HG03135 (cell line): ENCODE results near the gene ZNF26.
"Not testable (repeated sequence)": the region's sequence is repeated elsewhere in the genome, so short reads cannot be mapped to it uniquely, and the experiment has no call there.

Experiments
- ATAC-seq: cut with Tn5 transposase; IDR thresholded peaks from one replicate; pipeline ENCODE4 v1.9.1; 2021; ENCODE audit warnings: mild to moderate bottlenecking, moderate library complexity; ENCODE audit not compliant: unreplicated experiment

Gene ZNF26, protein sequence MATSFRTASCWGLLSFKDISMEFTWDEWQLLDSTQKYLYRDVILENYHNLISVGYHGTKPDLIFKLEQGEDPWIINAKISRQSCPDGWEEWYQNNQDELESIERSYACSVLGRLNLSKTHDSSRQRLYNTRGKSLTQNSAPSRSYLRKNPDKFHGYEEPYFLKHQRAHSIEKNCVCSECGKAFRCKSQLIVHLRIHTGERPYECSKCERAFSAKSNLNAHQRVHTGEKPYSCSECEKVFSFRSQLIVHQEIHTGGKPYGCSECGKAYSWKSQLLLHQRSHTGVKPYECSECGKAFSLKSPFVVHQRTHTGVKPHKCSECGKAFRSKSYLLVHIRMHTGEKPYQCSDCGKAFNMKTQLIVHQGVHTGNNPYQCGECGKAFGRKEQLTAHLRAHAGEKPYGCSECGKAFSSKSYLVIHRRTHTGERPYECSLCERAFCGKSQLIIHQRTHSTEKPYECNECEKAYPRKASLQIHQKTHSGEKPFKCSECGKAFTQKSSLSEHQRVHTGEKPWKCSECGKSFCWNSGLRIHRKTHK

DNA sequence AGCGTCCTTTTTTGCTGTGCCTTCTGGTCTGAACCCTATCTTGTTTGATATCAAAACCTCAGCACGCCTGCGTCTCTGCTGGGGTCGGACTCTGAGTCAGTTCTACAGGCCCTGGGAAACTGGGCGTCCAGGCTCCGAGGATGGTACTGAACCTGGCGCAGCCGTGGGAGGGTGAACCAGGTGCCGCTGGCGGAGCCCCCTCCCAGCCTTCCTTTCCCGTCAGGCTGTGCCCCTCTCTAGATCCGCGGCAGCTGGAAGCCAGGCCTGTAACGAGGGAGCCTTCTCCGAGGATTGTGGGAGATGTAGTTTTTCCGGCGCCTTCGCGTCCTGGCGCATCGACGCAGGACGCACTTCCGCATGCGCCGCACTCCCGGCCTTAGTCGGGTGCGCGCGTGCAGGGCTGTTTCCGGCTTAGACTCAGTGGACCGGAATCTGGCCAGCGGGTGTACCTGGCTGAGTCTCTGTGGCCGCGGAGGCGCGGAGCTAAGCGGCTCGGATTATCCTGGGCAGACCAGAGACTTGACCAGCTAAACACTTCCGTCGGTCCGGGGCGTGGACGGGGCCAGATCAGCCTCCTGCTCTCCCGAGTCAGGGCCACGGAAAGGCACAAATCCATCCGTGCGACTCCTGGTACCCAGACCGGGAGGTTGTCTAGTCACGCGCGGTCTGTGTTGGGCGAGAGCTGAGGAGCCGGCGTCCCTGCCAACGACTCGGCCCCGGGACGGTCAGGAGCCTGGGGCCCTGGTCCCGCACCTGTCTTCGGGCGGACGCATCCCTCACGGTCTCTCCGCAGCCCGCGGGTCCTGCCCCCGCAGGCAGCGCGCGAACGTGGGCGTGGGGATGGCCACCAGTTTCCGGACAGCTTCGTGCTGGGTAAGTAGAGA, at the start of gene ZNF26:
ZNF26 (plus strand) TSS at position 367 of the 884 bp plus-strand sequence; CDS start at position 841, 474 bp downstream.
- peak; percentile 94 for ATAC-seq

DNA sequence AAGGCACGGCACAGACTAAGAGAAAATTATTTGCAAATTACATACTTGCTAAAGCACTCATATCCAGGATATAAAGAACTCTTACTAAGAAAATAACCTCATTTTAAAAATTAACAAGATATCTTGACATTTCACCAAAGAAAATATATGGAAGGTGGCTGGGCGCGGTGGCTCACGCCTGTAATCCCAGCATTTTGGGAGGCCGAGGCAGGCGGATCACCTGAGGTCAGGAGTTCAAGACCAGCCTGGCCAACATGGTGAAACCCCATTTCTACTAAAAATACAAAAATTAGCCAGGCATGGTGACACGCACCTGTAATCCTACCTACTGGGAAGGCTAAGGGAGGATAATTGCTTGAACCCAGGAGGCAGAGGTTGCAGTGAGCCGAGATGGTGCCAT, 49.2 kb upstream of the ZNF26 start:
- ATAC-seq, result not testable (repeated sequence)

DNA sequence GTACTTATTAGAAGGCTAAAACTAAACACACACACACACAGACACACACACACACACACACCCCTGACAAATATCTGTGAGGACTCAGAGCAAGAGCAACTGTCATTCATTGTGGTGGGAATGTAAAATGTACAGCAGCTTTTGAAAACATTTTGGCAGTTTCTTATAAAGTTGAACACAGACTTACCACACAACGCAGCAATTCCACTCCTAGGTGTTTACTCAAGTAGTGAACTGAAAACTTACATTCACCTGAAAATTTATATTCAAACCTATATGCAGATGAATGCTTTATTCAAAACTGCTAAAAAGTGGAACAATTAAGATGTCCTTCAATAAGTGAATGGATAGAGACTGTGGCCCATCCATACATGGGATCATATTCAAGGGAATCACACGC, 48.7 kb upstream of the ZNF26 start:
- ATAC-seq, result no peak

DNA sequence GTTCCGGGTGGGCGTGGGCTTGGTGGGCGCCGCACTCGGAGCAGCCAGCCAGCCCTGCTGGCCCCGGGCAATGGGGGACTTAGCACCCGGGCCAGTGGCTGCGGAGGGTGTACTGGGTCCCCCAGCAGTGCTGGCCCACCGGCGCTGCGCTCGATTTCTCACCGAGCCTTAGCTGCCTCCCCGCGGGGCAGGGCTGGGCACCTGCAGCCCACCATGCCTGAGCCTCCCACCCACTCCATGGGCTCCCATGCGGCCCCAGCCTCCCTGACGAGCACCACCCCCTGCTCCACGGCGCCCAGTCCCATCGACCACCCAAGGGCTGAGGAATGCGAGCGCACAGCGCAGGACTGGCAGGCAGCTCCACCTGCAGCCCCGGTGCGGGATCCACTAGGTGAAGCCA, 47.4 kb upstream of the ZNF26 start:
- not testable (repeated sequence) for ATAC-seq

DNA sequence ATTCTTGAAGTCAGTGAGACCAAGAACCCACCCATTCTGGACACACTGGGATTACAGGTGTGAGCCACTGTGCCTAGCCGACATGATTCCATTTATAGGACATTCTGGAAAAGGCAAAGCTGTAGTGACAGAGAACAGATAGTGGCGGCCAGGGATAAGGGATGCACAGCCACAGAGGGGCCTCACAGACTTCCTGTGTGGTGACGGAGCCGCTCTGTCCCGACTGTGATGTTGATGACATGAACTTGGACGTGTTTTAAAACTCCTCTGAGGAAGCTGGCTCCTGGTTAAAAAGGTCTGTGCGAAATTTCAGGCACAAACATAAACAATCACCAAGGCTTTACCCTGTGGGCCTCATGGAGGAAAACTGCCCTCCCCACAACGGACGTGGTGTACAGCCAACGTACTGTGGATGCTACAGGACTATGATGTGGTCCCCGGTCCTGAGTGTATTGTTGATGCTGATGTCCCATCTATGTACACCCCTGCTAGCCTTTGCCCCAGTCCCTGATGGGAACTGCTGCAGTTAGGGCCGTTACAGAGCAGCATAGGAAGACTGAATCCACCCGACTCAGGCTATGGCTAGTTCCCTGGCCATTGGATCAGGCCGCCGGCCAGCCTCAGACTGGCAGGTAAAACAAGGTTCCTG, 46.0 kb upstream of the ZNF26 start:
- ATAC-seq, result no peak

DNA sequence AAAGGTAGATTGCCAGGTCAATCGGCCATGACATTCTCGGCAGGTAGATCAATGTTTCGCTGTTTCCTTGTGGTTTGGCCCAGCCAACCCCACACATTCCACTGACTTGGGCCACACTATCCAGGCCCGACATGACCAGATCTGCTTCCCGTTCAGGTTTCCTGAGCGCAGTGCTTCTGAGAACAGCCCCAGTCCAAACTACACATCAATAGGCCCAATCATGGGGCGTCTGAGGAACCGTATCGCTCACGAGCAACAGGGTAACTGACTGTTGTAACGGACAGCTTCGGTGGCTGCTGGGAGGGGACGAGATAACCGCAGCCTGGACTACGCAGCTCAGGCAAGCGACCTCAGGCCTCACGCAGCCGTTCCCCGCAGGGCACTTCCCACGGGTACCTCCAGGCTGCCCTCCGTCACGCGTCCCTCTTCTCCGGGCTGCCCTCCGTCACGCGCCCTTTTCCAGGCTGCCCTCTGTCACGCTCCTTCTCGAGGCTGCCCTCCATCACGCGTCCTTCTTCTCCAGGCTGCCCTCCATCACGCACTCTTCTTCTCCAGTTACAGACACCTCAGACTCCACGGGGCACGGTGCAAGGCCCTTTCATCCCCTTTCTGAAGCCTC, 44.7 kb upstream of the ZNF26 start:
- no peak for ATAC-seq

DNA sequence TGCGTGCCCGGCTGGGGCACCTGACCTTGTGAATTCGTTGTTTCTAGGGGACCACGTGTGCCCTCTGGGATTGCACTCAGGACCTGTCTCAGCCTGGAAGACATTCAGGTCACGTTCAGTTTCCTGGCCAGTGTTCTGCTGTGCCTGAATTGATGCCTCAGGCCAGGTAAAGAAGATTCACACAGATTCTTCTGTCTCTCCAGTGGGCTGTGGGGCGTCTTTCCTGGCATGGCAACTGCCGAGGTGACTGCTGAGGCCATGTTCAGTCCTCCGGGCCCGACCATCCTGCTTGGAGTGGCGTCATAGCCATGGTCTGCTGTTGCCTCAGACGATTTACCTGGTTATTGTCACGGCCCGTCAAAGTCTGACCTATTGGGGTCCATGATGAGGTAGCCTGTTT, 43.6 kb upstream of the ZNF26 start:
- no peak for ATAC-seq

DNA sequence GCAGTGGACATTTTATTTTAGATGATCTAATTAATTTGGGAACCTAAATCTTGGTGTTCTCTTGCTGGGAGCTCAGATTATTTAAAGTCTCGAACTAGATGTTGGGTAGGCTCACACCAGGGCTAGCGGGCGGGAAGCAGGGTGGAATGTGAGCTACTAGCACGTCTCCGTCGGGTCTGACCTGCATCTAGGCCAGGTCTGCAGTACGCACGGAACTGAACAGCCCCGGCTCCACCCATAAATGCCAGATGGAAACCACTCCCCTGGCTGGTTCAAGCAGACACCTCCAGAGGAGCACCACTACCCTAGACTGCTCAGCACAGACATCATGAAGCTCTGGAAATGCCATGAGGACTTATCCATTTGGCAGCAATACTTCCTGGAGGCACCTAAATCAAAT, 40.4 kb upstream of the ZNF26 start:
- ATAC-seq, result no peak

DNA sequence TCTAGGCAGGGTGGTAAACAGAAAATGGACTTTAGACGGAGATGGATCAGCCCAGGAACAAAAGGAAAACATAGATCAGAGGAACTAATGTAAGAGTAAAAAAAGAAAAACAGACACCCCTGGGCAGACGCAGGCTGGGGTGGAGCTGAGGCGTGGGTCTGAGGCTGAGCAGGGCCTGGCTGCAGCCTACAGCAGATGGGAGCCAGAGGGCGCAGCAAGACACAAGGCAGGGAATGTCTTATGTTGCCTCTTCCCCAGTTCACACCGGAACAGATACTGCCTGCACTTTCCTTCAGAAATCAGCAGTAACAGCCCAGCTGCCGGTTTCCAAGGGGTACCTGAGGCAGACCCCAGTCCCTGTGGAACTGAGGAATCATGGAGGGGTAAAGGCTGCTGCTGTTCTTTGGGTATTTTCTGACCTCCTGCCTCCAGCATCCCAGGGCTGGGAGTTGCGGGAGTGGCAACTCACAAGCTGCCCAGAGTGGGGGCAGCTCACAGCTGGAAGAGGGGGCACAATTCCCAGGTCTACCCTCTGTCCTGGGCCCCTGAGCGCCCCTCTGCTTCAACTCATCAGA, 39.8 kb upstream of the ZNF26 start:
- no peak for ATAC-seq

DNA sequence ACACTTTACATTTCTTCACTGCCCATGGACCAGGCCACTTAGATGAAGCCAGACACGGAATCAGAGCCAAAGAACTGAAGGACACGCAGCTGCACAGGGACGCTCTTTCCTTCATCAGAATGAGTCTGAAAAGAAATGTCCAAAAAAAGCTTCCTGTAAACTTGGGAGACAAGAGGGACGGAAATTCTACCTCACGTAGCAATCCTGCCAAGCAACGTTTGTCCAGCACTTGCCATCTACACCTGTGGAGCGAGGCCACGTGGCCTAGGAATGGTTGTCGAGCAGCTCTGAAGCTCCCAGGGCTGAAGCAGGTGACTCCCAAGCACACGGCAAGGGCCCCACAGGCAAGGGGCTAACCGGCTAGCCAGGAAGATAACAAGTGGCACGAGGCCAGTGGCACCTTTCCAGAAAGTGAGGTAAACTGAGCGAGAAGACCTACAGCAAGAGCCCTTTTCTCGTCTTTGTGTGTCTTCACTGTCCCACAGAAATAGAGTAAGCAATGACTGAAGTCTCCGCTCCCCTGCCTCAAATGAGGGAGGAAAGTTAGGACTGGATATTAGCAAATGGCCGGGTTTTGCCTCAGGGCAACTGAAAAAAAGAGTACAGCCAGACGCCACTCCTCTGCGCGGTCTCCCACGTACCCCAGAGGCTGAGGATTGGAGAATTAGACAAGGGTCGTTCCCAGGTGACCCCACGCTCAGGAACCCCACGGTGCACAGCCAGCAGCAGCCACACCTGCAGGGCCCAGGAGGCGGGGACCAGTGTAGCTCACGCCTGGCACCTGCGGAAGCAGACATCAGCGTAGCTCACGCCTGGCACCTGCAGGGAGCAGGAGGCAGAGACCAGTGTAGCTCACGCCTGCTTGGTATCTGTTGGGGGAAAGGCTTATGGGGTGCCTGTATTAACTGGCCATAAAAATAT, 37.8 kb upstream of the ZNF26 start:
- no peak for ATAC-seq

DNA sequence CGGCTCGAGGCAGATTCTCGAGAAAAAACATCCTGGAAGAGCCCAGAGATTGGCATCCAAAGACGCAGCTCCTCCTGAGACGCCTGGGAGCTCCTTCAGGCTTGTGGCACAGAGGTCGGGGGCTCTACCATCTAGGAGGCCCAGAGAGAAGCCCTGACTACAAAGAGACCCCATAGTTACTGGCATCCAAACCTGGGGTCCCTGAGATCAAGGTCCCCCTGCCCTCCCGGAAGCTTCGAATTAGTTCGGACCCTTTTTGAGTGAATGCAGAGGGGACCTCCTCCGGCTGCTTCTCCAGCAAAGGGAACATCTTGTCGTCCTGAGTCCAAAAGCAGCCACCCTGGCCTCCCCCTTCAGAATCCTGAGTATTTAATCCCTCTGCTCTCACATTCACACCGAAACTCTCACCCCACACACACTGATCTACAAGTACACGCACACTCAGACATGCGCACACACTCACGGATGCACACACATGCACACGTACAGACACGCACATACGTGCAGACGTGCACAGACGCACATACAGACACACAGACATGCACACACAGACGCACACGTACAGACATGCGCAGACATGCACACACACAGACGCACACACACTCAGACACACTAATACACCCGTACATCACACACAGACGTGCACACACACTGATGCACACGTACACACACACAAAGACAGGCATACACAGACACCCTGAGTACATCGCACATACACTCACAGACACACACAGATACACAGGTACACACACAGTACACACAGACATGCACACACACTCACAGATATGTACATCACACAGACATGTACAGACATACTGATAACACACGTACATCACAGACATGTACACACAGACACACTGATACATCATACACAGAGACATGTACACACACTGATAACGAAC, 36.0 kb upstream of the ZNF26 start:
- no peak for ATAC-seq

DNA sequence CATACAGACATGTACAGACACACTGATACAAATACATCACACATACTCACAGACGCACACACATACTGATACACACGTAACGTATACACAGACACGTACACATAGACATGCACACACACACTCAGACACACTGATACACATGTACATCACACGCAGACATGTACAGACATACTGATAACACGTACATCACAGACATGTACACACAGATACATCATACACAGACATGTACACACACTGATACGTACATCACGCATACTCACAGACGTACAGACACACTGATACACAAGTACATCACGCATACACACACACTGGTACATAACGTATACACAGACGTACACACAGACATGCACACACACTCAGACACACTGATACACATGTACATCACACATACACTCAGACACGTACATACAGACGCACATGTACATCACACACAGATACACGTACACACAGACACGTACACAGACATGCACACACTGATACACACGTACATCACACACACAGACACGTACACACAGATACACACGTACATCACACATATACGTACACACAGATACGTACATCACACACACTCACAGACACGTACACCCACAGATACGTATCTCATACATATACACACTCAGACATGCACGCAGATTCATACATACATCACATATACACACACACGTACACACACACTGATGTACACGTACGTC, 35.2 kb upstream of the ZNF26 start:
- ATAC-seq, result no peak

DNA sequence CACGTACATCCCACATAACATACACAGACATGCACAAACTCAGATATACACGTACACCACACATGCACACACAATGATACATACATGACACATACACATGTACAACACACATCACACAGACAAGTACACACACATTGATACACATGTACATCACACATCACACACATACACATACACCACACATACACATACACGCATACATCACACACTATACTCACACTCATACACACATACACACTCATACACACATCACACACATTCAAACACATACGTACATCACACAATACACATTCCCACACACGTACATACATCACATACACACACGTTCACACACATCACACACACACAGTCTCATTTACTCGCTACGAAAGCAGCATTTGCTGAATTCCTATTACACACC, 34.5 kb upstream of the ZNF26 start:
- ATAC-seq, result no peak

DNA sequence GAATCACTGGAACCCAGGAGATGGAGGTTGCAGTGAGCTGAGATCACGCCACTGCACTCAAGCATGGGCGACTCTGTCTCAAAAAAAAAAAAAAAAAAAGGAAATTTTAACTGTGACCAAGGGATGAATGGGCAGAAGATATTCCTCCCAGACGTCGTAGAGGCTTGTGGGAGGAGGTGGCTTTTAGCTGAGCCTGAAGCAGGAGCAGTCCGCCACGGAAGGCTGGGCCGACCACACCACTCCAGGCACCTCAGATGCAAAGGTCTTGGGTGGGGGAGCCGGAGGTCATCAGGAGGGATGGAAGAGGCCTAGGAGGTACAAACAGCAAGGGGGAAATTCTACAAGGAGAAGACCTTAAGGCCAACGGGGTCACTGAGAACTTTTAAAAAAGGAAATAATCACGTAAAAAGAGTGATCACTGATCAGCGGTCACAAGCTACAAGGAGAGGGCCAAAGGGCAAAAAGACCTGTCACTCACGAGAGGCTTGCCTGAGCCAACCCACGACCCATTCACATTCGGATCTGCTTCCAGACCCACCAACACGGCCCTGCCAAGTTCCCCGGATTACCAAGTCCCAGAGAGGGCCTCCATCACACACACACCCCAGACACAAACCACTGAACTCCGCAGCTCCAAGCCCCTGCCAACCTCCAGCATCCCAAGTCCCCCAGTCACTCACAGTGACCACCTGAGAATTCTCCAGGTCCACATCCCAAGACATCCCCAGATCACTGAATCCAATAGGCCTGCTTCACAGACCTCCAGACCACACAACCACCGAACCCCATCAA, 33.6 kb upstream of the ZNF26 start:
- no peak for ATAC-seq

DNA sequence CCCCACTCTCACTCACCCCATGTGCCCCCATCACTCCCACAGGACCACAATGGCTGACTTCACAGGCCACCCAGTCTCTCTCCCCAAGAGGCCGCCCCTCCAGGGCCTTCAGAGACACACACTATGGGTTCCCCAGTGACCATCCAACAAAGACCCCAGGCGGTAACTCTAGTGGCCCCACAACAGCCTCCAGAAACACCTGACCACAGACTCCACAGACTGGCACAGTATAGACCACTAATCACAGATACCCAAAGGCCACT, 33.1 kb upstream of the ZNF26 start:
- ATAC-seq, result no peak

DNA sequence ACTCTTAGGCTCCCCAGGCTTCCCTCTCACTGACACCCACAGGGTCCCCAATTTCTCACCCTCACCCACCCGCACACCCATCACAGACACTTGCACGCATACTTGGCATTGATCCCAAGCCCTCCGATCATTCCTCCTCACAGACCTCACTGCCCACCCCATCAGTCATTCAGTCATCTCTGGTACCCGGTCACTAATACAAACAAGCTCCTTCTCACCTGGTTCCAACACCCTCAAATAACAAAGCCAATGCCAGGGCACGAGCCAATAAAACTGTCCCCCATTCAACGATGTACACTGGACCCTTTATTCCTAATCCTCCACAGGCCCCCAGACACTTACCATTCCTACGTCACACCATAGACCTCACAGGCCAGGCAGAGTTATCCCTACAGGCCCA, 32.4 kb upstream of the ZNF26 start:
- ATAC-seq, result no peak

DNA sequence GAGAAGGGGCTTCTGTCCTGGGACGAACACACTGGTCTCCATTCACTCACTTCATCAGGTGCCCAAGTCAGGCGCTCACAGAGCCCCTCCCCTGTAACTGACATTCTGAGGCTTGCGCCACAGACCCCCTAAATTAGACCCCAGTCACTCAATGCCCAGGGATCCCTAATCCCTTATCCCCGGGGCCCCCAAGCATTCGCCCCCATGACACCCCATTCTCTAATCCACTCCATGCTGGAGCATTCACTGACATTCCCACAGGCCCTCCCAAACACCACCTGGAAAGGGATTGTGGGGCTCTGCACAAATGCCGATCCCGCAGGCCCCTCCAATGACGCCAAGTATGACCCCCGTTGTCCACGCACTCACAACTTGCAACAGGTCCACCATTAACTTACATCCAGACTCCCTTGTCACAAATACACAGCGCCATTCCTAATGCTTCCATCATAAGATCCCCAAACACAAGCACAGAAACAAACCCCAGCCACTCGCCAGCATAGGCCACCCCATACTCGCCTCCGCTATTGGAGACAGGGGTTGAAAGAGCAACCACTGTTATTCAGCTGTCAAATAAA, 31.6 kb upstream of the ZNF26 start:
- ATAC-seq, result no peak
